Measurements from ENCODE around the gene TUBA1A.
"Not testable (repeated sequence)": the region's sequence is repeated elsewhere in the genome, so short reads cannot be mapped to it uniquely, and the experiment has no call there.

TUBA1A gene

GRCh38 chr12:49146406-49146805 lies 42.5 kb downstream of the TUBA1A start:
- no peak for DNase-seq

GRCh38 chr12:49144384-49144783 lies 44.5 kb downstream of the TUBA1A start:
- DNase-seq, result no peak

GRCh38 chr12:49138999-49139398 lies 49.9 kb downstream of the TUBA1A start:
- DNase-seq, result no peak

- no peak for DNase-seq
These were observed 50.3 kb downstream of the TUBA1A start for GRCh38 chr12:49138587-49138986.

- no peak for DNase-seq
These were observed 51.4 kb downstream of the TUBA1A start for GRCh38 chr12:49137476-49137875.

- DNase-seq, result not testable (repeated sequence)
These were observed 51.9 kb downstream of the TUBA1A start for GRCh38 chr12:49136997-49137396.

Data from activated CD4-positive, CD25-positive, alpha-beta regulatory T cell treated with anti-CD3 and anti-CD28 coated beads, Interleukin-2, amount 50 U/mL, for 72 hours (primary cell).